Calu3 (cell line): ENCODE measurements around the gene ARFGEF3. TPM values are rescaled to one million over a fixed set of nuclear protein-coding genes. Genes with fewer than 3 reads are reported as not detected.

Experiments
- BruUV-seq: library from RNA; stranded (reverse); fragments of 400-500 nt; replicated peaks from 2 replicates; lab custom pipeline; 2021; lab: Mats Ljungman, UMichigan
- CTCF ChIA-PET: fragments of 300-600 bp; sonication (Branson Sonifier 250); formaldehyde crosslinking; loops from one replicate; lab custom pipeline; 2022; ENCODE audit warnings: antibody characterized with exemption; lab: Charles Lee
- DNase-seq: peaks from one replicate; pipeline ENCODE4 v3.0.0; 2022
- H3K27ac Mint-ChIP-seq: one replicate; pipeline ENCODE4 v1.8.0; 2022; ENCODE audit warnings: mixed read lengths; ENCODE audit not compliant: unreplicated experiment
- H3K27me3 Mint-ChIP-seq: one replicate; pipeline ENCODE4 v1.8.0; 2022; ENCODE audit warnings: mixed read lengths; ENCODE audit not compliant: unreplicated experiment
- H3K36me3 Mint-ChIP-seq: one replicate; pipeline ENCODE4 v1.8.0; 2022; ENCODE audit warnings: mild to moderate bottlenecking, moderate library complexity, mixed read lengths; ENCODE audit not compliant: insufficient read depth, unreplicated experiment
- H3K4me1 Mint-ChIP-seq: one replicate; pipeline ENCODE4 v1.8.0; 2022; ENCODE audit warnings: mild to moderate bottlenecking, low read depth, mixed read lengths; ENCODE audit not compliant: unreplicated experiment
- H3K4me3 Mint-ChIP-seq: one replicate; pipeline ENCODE4 v1.8.0; 2022; ENCODE audit warnings: mild to moderate bottlenecking, low read depth, moderate library complexity, mixed read lengths; ENCODE audit not compliant: unreplicated experiment
- H3K9me3 Mint-ChIP-seq: one replicate; pipeline ENCODE4 v1.8.0; 2022; ENCODE audit warnings: low read depth, mixed read lengths; ENCODE audit not compliant: unreplicated experiment
- CTCF ChIP-seq: fragments of 200-600 bp; IDR thresholded peaks from one replicate; pipeline ENCODE4 v1.8.0; 2022; ENCODE audit warnings: antibody characterized with exemption; ENCODE audit not compliant: unreplicated experiment
- intact Hi-C: fragments of 100-400 bp; cut with micrococcal nuclease; formaldehyde crosslinking; loops from one replicate; pipeline ENCODE4 v1.10.0; 2022; ENCODE audit not compliant: unreplicated experiment
- total RNA-seq: library from RNA; stranded (reverse); gene quantifications from 2 replicates; pipeline ENCODE4 v1.2.3, GENCODE V29; 2022

Gene ARFGEF3
- total RNA-seq, 1 experiment from 2014 or later = 16.3 TPM

DNA sequence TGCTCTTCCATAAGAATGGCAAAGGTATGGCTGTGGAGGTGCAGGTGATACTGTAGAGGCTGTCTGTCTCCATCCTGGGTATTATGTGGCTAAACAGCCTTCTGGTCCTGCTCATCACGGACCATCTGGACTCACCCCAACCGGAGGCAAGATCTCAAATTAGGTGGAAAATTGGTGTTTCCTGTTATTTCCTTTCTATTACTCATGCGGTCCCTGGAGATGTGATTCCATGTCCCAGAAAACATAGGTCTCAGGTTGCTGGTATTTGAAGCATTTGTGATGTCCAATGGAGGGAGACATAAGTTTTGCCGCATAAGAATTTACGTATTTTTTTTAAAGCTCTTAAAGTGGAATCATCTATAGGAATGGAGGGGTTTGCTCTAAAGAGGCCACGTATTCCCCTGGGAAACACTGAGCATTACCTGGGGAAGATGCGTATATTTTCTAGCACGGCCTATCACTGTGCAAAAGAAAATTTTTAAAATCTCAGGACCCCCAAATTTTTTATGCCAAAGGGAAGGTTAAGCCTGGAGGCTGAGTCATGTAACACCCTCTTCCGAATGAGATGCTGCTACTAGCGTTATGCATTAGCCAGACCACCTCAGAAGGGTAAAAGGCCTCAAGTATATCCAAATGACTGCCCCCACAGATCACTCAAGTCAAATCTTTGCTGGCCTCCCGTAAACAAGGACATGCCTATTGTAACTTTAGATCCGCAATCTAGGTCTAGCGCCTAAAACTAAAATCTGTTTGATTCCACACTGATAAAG lies 78.9 kb downstream of the ARFGEF3 start:
- intact Hi-C loops = no loop called here
- no peaks in the 10 kb centered on the region for H3K9me3 Mint-ChIP-seq
- H3K27me3 Mint-ChIP-seq = no peaks in the 10 kb centered on the region
- CTCF ChIA-PET = no interaction called here
- H3K27ac Mint-ChIP-seq = no peak overlapping the region
- H3K4me3 Mint-ChIP-seq = no peak overlapping the region
- H3K36me3 Mint-ChIP-seq = no peaks in the 10 kb centered on the region
- no TSS peak for BruUV-seq
- H3K4me1 Mint-ChIP-seq = peaks cover 9% of the 10 kb centered on the region
- no peak for TF ChIP-seq CTCF
- no peak for DNase-seq

GRCh38 chr6:138241381-138241780 lies 79.6 kb downstream of the ARFGEF3 start:
- H3K4me1 Mint-ChIP-seq = peaks cover 9% of the 10 kb centered on the region
- TF ChIP-seq CTCF = no peak
- H3K27me3 Mint-ChIP-seq = no peaks in the 10 kb centered on the region
- H3K36me3 Mint-ChIP-seq = no peaks in the 10 kb centered on the region
- intact Hi-C loops = no loop called here
- CTCF ChIA-PET = no interaction called here
- H3K9me3 Mint-ChIP-seq = no peaks in the 10 kb centered on the region
- no peak overlapping the region for H3K27ac Mint-ChIP-seq
- H3K4me3 Mint-ChIP-seq = no peak overlapping the region
- DNase-seq = no peak
- BruUV-seq = no TSS peak

- CTCF ChIA-PET = no interaction called here
- H3K9me3 Mint-ChIP-seq = no peaks in the 10 kb centered on the region
- no peak for TF ChIP-seq CTCF
- H3K27ac Mint-ChIP-seq = no peak overlapping the region
- H3K27me3 Mint-ChIP-seq = no peaks in the 10 kb centered on the region
- DNase-seq = no peak
- peaks cover 9% of the 10 kb centered on the region for H3K4me1 Mint-ChIP-seq
- BruUV-seq = no TSS peak
- no peaks in the 10 kb centered on the region for H3K36me3 Mint-ChIP-seq
- intact Hi-C loops = no loop called here
- H3K4me3 Mint-ChIP-seq = no peak overlapping the region
These were observed 80.2 kb downstream of the ARFGEF3 start for GRCh38 chr6:138241934-138242333.

GRCh38 chr6:138242987-138243592 lies 81.4 kb downstream of the ARFGEF3 start:
- Mint-ChIP-seq H3K27ac (no peak overlapping the region), H3K4me1 (peaks cover 9% of the 10 kb centered on the region), H3K4me3 (no peak overlapping the region), H3K27me3 (no peaks in the 10 kb centered on the region), H3K9me3 (no peaks in the 10 kb centered on the region), H3K36me3 (no peaks in the 10 kb centered on the region)
- DNase-seq = no peak
- BruUV-seq = no TSS peak
- TF ChIP-seq CTCF = no peak
- CTCF ChIA-PET = interaction anchor here (0.7 kb wide), 1 partner anchor 120 kb away, joined by 3 read pairs; no protein-coding TSS in a partner anchor
- intact Hi-C loops = no loop called here
